Measurements from ENCODE around the gene DNAJC17.

DNAJC17 gene

GRCh38 chr15:40764629-40765103, 42.6 kb downstream of the DNAJC17 start:
- DNase-seq: no peak

- DNase-seq: peak; percentile 70
Observed at GRCh38 chr15:40763801-40764628, 43.3 kb downstream of the DNAJC17 start, which contains the start of gene GCHFR. TSS of gene GCHFR (plus strand) at chr15:40764068. CDS start at chr15:40764181, 113 bp downstream.

GRCh38 chr15:40762919-40763800, 44.1 kb downstream of the DNAJC17 start:
- DNase-seq: peak; percentile 77

GRCh38 chr15:40759961-40760360, 47.3 kb downstream of the DNAJC17 start:
- DNase-seq: no peak

- DNase-seq: peak; percentile 63
Observed at GRCh38 chr15:40756938-40757337, 50.3 kb downstream of the DNAJC17 start.

GRCh38 chr15:40755812-40756208, 51.5 kb downstream of the DNAJC17 start:
- peak; percentile 31 for DNase-seq

- DNase-seq: peak; percentile 96
Observed at GRCh38 chr15:40754883-40755811, 52.1 kb downstream of the DNAJC17 start, which contains the start of gene RMDN3. TSS of gene RMDN3 (minus strand) at chr15:40755254. CDS start at chr15:40754783, 471 bp downstream.

- peak; percentile 32 for DNase-seq
Observed at GRCh38 chr15:40754574-40754882, 52.7 kb downstream of the DNAJC17 start.

- DNase-seq: no peak
Observed at GRCh38 chr15:40751745-40752144, 55.5 kb downstream of the DNAJC17 start.

GRCh38 chr15:40750885-40751284, 56.4 kb downstream of the DNAJC17 start:
- DNase-seq: no peak

GRCh38 chr15:40749151-40749630, 58.1 kb downstream of the DNAJC17 start:
- DNase-seq: no peak

GRCh38 chr15:40747685-40748631, 59.3 kb downstream of the DNAJC17 start:
- no peak for DNase-seq

- DNase-seq: peak; percentile 20
Observed at GRCh38 chr15:40746916-40747418, 60.3 kb downstream of the DNAJC17 start.

- DNase-seq: no peak
Observed at GRCh38 chr15:40744815-40745152, 62.5 kb downstream of the DNAJC17 start.

GRCh38 chr15:40743921-40744814, 63.1 kb downstream of the DNAJC17 start:
- DNase-seq: no peak

GRCh38 chr15:40743485-40743901, 63.8 kb downstream of the DNAJC17 start:
- DNase-seq: no peak

- DNase-seq: no peak
Observed at GRCh38 chr15:40739854-40740253, 67.4 kb downstream of the DNAJC17 start.

- no peak for DNase-seq
Observed at GRCh38 chr15:40739047-40739446, 68.2 kb downstream of the DNAJC17 start.

- no peak for DNase-seq
Observed at GRCh38 chr15:40737048-40737447, 70.2 kb downstream of the DNAJC17 start.

- DNase-seq: no peak
Observed at GRCh38 chr15:40736575-40736974, 70.7 kb downstream of the DNAJC17 start.

Measured in NCI-H82 (cell line).